Measurements from ENCODE around the gene BAZ2B.

GRCh38 chr2:159538801-159539200 lies 77.5 kb downstream of the BAZ2B start:
- TF ChIP-seq CTCF (conservative IDR thresholded peaks at IDR 0.05; ENCODE audit: low read length) (no peak), EZH2phosphoT487 (IDR thresholded peaks at IDR 0.05; ENCODE audit: borderline replicate concordance, low read depth, low read length) (no peak)
